M059J (cell line): ENCODE data around the gene RNU1-4. TPM values are rescaled to one million over a fixed set of nuclear protein-coding genes. Genes with fewer than 3 reads are reported as not detected.
"Not testable (repeated sequence)": the region's sequence is repeated elsewhere in the genome, so short reads cannot be mapped to it uniquely, and the experiment has no call there.

Source experiments
- DNase-seq: peaks from one replicate; pipeline ENCODE4 v3.0.0-alpha.2; 2012; ENCODE audit warnings: low read depth
- total RNA-seq: library from RNA; depleted of rRNA; stranded (reverse); fragments of >200 nt; shearing (Covaris generic); gene quantifications from 2 replicates; pipeline ENCODE4 v1.2.3, GENCODE V29; 2014

The RNU1-4 gene
- total RNA-seq, 1 experiment from 2014 or later, result not detected

DNA sequence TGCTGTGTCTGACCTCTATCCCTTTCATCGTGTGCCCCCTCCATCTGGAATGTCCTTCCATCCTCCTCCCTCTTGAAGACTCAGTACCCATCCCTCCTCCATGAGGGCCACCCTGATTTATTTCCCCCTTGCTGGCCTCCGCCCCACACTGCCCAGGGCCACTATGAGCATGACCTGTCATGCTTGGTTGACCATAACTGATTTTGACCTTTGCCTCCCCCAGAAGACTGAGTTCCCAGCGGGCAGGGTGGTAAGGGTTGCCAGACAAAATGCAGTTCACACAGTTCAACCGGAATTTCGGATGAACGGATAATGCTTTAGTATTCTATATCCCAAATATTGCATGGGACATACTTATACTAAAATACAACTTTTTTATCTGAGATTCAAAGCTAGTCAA, 31.6 kb upstream of the RNU1-4 start:
- not testable (repeated sequence) for DNase-seq

DNA sequence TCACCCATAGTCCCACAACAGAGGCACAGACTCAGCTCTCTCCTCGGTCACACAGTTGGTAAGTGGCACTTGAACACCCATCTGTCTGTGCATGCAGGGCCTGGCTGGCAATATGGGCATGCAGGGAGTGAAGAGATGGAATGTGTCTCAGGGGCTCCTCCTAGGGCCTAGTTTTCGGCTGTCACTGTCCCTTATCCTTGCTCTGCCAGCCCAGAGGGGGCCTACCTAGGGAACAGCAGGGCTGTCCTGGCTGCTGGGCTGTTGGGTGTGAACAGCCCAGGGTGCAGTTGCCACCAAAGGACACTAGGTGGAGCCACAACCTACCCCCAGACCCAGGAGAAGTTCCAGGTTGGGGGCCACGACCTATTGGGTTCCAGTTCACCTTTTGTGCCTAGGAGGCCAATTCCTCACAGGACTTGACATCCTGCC, 30.6 kb upstream of the RNU1-4 start:
- not testable (repeated sequence) for DNase-seq

DNA sequence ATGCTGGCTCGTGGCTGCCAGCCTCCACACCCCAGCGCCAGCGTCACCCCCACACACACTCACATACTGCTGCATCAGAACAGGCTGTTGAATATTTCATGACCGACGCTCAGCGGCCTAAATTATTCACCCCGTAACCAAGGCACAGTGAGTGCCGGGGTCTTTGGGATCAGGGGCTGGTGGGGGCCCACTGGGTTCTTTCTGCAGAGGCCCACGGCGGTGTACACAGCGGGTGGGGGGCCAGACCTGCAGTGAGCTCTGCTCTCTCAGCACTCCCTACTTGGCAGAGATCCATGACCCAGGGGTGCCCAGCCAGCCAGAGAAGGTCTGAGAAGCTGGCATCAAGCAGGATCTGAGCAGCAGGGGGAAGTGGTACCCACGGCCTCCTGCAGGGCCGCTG, 29.7 kb upstream of the RNU1-4 start:
- not testable (repeated sequence) for DNase-seq

DNA sequence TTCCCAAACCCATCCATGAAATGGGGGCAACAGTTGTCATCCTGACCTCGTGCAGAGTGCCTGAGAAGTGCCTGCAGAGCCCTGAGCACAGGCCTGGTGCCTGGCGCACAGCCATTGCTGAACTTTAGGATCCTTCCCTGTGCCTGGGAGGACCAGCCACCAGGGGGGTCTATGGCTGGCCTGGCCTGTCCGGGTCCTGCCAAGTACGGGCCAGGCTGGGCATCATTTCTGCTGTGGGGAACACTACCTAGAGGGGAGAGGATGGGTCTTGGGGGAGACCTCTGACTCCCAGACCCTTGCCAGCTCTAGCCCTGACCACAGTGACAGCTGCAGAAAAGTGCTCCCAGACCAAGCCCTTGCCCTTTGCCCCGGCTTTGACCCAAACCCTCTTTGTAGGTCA, 28.2 kb upstream of the RNU1-4 start:
- not testable (repeated sequence) for DNase-seq

DNA sequence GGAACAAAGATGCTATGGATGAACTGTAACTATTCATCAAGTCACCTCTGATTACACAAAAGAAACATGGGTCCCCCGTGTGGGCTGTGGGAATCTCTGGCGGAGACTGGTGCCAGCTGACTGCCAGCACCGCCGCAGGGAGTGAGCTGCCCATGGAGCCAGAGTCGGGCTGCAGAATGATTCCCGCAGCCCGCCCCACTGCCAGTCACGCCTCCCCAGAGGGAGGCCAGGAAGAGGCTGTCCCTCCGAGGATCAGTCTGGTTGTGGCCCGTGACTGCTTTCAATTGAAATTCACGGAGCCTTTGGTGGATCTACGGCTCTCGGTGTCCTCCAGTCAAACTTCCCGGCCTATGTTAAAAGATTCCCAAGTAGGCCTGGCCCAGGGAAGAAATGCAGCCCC, 27.7 kb upstream of the RNU1-4 start:
- DNase-seq, result peak; percentile 16

DNA sequence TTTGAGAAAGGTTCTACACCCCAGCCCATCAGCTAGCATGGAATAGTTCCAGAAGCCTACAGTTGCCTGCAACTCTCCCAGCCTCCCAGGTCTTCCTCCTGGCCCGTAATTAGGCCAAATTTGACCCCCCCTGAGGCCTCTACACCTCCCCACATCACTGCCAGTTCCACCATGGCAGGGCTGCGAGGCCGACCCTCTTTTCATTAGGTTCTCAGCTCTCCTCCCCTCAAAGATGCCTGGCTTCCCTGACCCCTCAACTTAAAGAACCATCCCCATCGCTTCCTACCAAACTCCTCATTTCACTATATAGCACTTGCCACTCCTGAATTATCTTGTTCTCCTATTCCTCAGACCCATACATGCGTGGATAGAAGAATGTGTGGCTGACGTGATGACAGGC, 27.3 kb upstream of the RNU1-4 start:
- DNase-seq, result not testable (repeated sequence)

DNA sequence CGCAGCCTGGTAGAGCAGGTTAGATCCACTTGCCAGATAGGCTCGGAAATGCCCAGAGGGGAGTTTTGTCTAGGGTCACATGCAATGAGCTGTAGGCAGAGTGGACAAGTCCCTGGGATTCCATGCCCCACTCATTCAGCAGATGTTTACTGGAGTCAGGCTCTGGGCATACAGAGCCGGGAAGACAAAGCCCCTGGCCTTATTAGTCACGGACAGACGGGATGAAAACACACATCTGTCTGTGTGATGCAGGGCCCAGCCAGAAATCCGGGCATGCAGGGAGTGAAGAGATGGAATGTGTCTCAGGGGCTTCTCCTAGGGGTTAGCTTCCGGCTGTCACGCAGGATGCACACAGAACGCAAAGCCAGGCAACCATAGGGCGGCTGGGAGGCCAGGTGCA, 26.8 kb upstream of the RNU1-4 start:
- DNase-seq, result not testable (repeated sequence)

DNA sequence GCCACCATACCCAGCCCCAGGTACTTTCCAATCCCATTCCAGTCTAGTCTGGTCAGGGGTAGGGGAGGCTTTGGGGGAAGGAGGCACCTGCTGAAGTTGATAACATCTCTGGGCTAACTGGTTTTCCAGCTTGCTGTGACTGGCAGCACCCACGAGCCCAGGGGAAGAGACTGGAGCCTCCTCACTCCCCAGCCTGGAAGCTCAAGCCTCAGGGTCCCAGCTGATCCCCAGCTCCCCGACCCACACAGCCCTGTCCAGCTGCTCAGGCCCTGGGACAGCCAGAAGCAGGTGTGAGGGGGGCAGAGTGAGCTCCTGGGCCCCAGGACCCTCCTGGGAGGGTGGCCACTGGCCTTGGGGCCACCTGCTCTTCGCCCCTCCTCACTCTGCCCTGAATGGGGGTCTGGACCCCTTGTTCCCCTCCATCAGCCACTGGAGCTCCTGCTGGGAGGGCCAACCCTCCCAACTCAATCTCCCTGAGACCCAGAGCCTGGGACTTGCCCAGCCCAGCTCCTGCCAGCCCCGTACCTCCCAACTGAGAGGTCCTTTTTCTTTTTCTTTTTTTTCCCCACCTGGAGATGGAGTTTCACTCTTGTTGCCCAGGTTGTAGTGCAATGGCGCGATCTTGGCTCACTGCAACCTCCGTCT, 23.5 kb upstream of the RNU1-4 start:
- DNase-seq, result no peak

DNA sequence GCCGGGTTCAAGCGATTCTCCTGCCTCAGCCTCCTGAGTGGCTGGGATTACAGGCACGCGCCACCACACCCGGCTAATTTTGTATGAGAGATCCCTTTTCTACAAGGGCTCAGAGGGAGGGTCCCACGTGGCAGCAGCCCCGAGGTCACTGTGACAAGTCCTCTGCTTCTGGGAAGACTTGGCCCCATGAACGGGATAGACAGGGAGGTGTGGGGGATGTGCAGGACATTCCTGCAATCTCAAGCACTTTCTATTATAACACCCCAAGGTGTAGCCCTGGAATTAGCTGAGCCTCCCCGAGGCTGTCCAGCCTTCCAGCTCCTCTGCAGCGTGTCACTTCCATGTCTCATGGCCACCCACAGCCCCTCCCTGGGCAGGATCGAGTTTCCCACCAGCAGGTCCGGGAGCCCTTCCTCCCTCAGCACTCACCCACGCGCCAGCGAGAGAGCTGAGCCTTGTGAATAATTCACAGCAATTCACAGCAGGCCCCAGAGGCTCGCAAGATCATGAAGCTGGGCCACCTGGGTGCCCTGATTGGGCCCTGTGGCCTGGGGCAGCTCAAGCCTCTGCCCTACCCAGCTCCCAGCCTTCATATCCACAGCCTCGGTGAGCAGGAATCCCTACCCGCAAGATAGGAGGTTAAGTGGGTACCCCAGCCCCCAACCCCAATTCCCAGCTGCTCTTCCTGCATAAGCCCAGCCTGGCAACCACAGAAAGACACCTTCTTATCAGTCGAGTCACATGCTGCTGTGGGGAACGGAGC, 22.8 kb upstream of the RNU1-4 start:
- no peak for DNase-seq

DNA sequence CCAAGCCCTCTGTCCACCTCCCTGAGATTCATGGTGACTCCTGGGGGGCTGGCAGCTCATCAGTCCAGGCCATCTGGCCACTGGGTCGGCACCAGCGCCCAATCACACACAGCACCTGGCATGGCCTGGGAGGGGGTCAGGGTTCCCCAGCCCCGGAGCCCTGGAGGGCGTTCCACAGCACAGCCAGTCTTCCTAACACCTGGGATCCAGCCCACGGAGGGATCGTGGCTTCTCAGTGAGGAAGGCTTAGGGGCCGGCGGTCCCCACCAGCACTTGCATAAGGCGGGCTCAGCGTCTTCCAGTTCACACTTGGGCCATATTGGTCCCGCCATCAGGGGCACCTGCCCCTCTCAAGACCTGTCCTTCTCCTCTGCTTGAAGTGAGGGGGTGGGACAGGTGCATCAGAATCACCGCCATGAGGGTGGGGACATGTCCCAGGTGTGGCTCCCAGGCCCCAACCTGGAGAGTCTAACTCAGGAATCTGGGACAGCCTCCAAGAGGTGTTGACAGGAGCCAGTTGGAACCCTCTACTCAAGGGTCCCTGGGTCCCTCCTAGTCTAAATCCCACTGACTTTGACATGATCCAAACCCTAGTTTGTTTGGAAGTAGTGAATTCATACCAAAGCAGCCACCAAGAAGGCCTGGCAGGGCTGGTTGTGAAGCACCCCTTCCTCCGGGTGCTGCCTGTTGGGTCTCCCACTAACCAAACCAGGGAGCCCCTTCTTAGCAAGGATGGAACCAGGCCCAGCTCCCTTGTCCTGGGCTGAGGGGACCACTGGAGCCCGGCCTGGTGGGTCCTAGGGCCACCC, 22.0 kb upstream of the RNU1-4 start:
- not testable (repeated sequence) for DNase-seq

DNA sequence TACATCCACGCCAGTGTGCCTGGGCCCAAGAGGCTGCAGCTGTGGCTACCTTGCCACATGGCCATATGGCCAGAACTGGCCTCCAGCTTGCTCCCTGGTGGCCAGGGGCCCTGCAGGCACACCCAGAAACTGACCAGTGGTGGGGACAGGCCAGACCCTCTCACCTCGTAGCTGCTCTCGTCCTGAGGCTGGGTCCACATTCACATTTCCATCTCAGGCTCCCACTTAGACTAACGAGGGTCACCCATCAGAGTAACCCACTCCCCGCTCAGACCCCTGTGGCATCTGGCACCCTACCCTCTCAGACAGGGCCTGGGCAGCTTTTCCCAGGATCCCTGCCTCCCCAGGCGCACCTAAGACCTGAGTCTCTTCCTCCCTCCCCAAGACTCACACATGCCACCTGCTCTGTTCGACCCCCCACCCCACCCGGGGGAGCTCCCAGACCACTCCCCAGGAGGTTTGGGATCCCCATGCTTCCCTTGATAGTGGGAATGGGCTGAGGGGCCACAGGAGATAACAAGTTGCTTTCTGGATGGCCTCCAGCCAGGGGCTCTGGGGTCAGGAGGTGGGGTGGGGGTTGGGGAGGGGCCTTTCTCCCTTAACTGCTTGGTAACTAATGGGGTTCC, 21.3 kb upstream of the RNU1-4 start:
- no peak for DNase-seq

DNA sequence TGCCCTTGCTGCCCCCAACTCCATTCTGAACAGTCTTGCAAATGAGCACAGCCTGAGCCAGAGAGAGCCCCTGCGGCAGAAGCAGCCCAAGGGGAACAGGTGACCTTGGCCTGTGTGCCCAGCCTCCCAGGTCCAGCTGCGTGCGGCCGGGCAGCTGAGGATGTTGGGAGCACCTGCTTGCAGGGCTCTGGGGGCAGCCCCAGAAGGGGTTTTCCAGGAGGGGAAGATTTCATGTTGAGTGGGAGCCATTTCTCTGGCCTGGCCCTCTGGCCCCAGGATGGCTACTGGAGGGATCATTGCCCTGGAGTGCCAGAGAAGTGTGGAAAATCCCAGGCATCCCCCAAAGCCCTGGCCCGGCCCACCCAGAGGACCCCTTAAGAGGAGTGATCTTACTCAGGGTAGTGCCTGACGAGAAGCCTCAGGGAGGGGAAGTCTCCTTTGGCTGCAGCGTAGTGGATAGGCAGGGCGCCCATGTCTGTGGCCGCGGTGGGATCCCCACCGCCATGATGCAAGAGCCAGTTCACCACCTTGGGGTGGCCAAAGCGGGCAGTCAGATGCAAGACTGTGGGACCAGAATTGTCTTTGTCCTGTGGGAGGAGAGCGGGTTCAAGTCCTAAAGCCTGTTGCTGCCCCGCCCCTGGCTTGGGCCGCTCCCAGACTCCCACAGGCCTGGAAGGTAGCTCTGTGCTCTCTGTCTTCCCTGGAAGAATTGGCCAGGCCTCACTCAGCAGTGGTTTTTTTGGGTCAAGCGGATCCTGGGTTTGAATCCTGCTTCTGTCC, 20.6 kb upstream of the RNU1-4 start:
- no peak for DNase-seq

DNA sequence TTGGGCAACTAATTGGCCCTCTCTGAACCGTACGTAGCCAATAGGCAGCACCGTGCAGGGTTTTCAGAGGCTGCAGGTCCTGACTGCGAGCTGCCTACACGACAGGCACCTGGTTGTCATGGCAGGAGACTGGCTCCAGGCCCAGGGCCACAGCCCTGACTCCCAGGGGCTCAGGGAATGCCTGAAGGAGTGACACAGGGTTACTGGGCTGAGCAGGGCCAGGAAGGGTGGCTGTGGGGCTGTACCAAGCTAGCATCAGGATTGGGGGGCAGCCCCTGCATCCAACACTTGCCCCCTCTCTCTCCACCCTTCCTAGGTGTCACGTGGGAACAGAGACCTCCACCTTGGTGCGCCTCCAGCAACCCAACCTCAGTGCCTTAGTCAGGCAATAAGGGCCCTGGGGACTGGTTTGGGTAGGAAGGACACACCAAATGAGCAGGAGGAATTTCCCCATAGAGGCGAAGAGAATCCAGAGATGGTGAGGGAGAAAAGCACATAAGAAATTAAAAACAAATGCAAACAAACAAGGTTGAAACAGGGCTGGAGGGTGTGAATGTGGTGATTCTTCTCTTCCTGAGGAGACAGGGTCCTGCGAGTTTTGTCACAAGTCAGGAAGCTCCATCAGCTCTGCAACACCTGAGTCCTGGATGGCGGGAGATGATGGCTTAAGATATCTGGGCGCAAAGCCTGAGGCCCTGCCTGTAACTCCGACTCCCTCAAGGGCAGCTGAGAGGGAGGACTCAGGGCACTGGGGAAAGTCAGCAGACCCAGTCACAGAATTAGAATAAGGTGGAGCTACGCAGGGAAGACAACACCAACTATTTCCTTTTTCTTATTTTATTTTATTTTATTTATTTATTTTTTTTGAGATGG, 19.7 kb upstream of the RNU1-4 start:
- no peak for DNase-seq

DNA sequence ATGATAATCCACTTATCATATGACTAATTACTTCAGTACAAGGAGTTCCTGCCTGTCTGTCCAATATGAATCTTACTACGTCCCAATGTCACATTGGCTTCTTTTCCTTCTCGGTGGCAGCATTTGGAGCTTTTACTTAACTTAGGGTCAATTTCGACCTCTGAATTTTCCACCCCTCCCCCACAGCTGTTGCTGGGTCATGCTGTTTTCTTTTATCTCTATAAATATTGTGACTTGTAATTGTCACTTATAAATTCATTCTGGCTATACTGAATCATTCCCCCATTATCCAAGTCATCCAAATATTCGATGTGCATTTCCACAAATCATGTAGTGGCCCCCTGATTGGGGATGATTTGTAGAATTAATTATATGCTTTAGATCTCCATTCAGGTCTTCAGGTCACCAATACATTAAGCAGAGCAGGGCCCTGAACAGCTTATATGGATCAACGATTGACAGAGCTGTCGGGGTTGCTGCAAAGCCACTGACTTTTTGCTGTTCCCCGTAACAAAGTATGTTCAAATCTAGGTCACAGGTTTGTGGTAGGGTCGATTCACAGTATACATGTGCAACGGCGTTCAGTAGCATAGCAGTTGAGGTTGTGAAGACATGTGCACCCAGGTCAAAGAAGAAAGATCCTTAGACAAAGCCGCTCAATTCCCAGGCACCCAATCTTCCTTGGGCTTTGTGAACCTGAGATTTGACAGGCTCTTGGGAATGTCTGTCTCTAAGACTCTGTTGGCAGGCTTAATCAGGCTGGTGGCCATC, 18.3 kb upstream of the RNU1-4 start:
- DNase-seq, result no peak

DNA sequence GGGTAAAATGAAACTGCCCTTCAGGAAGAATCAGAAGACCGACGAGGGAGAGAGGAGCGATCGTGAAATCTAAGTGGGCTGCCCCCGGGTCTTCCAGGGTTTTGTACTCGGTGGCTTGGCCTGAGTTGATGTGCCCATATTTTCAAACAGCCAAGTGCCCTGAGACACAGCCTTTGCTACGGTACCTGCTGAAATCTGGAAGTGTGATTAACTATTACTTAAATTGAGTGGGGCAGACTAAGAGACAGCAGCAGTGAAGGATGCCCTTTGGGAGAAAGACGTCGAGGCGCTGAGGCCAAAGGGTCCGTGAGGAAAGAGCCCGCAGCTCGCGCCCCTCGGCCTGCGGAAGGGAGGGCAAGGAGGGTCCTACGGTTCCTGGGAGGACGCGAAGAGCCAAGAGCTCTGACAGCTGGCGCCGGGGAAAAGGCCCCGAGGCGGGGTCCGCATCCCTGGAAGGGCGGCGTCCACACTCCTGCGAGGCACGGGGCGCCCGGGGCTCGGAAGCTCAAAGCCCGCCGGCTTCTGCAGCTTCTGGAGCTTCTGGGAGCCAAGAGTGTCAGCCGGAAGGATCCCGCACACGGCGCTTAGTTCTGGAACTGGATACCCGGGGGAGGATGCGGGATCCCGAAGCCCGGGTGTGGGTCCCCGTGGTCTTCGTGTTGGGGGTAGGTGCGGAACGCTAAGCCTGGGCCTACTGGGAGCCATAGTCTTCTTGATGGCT, 15.4 kb upstream of the RNU1-4 start:
- no peak for DNase-seq

DNA sequence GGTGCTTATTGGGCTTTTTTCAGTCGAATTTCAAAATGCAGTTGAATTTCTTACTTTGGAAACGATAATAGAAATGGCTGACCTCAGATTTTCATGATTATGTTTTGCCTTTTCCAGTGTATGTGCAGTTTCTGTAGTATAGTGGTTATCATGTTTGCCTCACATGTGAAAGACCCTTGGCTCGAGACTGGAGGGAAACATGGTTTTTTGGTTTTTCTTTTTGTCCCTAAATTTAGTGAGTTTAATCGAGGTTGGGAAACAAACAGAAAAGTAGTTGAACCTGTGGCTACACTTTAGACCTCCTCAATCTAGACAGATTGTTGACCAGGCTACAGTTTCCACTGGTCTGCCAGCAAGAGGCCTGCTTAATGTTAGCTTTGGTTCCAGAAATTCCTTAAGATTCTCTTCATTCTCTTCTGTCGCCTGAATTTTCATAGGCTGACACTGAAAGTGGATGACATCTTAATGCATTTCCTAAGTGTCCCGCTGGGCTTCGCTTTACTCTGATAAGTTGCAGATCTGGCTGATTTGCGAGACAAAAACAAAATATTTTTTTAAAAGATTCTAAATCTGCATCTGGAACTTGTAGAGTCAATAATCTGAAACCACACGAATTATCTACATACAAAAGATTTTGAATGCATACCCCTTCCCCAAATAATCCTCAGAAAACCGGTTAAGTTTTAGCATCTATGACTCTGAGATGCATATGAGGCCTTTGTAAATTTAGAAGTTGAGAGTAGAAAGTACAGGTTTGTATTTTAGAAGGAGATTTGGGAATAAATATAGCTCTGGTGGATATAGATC, 14.7 kb upstream of the RNU1-4 start:
- not testable (repeated sequence) for DNase-seq

DNA sequence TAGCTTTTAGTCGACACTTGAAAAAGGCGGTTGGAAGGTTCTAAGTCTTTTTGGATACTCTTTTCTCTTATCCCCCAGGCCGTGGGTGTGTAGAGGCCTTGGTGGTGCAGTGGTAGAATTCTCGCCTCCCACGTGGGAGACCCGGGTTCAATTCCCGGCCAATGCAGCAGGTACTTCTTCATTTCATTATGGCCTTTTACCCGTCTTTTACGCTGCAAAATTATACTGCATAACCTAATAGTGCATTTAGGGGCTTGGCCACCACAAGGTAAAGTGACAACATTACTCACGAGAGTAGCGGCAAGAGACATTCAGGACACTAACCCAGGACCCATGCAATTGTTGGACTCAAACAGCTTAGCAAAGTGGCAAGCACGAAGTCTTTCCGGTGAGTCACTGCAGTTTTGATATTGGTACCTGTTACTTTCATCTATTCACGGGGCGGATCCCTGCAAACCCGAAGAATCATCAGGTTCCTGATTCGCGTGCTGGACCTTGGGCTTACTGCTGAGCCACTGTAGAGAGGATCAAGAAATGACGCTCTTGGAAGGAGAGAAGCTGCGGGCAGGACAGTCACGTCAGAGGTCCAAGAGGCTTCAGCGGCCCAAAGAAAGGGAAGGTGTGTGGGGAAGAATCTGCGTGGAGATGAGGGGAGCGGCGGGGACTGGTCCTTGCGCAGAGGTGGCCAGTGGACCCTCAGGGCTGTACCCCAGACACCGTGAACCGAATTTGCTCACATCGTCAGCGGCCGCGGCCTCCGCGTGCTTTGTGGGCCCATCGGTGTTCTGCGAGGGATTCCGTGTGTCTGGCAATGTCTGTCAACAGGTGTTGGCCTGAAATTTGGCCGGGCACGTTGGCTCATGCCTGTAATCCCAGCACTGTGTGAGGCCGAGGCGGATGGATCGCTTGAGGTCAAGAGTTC, 12.9 kb upstream of the RNU1-4 start:
- DNase-seq, result peak; percentile 49
